NCI-H524 treated with DMSO at 0.1 percent for 48 hours (cell line): ENCODE measurements around the gene LRAT.
"Not testable (repeated sequence)": the region's sequence is repeated elsewhere in the genome, so short reads cannot be mapped to it uniquely, and the experiment has no call there.

Experiments used
- DNase-seq: peaks from one replicate; lab custom pipeline; 2025; lab: John Stamatoyannopoulos, UW

LRAT gene

DNA sequence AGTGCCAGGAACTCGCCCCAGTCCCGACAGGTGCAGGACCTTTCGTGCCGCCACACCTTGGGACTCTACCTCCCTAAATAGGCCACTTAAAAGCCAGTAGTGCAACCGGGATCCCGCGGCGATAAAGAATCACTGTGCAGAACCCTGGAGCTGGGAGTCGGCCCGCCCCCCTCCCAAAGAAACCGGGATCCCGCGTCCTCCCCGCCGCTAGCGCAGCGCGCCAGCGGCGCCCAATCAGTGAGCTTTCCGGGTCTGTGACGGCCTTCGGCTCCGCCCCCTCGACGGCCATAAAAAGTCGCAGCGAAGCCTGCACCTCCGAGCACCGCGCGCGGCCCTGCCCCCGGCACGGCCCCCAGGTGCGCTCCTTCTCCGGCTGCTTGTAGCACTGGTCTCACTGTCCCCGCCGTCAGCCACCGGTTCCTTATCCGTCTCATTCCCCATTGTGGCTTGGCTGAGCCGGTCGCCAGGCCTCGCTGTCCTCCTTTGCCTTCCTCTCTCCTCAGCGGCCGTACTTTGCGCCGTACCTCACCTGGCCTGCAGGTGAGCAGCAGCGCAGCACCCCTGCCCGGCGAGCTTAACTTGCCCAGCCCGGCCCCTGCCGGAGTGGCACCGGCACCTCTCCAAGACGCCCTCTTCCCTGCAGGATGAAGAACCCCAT is at the start of gene LRAT:
TSS of gene LRAT (plus strand) at position 318 of the 658 bp plus-strand sequence. CDS start at position 645, 327 bp downstream.
- DNase-seq: no peak

DNA sequence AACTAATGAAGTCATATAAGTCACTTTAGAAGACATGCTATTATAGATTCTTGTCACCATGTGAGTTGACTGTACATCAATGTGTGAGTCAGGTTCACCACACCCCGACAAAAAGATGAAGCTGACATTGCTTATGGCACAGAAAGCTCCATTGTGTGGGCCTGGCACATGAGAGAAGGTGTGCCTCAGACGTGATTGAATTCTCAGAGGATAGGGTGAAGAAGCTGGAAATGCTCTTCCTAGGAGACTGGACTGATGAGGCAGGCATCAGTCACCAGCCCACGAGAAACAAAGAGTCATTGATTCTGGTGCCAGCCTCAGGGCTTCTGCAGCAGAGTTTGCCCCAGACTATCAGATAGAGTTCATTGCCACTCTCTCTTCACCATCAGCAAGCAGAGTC is 35.9 kb upstream of the LRAT start:
- no peak for DNase-seq

DNA sequence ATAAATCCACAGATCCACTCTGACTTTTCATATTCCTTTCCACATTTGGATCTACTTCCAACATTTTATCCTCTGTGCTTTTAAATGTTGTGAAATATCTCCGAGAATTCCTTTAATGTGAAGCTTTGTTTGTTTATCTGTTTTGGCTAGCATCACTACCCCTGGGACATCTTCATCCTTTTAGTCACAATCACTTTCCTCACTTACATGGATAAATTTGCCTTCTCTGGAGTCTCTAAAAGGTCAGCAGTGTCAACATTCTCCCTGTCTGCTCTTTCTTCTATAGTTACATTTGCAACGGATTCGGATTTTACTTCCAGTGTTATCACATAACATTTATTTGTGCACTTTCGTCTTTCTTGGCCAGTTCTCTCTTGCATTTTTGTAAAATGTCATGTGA is 34.2 kb upstream of the LRAT start:
- DNase-seq: no peak

DNA sequence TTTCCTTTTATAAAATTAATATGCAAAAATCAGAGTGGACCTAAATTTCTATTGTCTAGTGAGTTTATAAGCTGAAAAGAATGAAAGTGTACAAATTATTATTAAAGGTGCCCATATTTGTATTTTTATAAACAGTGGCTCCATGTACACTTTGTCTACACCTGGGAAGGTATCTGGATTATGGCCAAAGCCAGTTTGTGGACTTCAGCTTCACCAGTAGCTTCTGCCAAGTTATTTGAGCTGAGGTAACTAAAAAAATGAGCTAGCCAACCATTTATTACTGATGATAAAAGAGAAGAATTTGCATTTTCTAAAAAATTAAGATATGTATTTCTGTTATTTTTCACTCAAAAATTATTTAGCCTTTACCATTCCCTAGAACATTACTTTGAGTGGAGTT is 32.3 kb upstream of the LRAT start:
- no peak for DNase-seq

DNA sequence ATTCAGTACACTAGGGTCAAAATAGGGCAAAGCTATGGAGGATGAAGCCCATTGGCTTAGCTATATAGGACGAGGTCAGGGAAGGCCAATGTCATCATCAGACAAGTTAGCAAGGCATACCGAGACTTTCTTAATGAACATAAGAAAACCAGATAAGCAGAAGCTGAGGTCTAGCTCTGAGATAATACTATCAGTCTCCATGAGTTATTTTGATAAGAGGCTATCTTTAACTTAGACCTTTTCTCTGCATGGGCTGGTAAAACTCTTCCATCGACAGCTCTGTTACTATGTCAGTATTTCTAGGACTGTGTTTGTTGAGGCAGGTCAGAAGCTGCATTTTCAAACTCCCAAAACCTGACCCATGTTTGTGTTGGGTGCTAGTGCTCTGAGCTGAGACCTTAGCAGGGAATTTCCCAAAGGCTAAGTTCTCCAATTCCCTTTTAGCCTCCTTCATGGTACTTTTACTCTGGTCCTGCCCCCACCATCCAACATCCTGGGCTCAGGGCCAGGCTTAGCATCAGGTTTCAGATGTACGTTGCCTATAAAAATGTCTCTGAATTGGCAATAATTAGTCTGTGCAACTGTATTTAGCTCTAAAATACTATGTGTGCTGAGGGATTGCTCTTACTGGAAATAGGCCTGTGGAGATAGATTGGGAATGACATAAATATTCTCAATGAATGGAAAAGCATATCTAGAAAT is 29.3 kb upstream of the LRAT start:
- DNase-seq: no peak

DNA sequence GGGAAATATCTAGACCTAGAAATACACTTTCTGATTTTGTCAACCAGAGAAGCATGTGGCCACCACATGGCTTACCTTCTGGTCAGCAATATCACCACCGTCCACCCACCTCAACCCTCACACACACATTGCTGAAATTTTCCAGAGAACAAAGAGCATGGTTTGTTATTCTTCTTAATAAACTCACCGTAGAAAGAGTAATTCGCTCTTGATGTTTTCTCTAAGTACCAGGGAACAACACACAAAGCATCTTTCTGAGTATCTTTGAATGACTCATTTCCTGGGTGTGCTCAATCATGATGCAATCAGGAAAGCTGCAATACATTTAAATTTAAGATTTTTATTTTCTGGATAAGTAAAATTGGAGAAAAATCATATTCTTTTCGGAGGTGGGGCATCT is 24.7 kb upstream of the LRAT start:
- no peak for DNase-seq

DNA sequence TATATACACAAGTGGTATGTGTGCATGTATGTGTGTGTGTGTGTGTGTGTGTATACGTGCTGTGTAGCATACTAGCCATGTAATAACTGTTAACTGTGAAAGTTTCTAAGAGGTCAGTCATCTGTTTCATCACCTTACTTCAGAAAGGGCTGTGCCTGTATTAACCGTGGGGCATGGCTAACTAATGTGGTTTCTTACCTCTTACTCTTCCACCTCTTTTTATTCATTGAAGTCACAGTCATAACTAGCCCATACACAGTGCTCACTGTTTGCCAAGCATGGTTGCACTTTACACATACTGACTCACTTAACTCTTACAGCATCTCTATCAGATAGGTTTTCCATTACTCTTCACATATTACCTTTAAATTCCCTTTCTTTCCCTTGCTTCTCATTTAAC is 23.7 kb upstream of the LRAT start:
- DNase-seq: no peak

DNA sequence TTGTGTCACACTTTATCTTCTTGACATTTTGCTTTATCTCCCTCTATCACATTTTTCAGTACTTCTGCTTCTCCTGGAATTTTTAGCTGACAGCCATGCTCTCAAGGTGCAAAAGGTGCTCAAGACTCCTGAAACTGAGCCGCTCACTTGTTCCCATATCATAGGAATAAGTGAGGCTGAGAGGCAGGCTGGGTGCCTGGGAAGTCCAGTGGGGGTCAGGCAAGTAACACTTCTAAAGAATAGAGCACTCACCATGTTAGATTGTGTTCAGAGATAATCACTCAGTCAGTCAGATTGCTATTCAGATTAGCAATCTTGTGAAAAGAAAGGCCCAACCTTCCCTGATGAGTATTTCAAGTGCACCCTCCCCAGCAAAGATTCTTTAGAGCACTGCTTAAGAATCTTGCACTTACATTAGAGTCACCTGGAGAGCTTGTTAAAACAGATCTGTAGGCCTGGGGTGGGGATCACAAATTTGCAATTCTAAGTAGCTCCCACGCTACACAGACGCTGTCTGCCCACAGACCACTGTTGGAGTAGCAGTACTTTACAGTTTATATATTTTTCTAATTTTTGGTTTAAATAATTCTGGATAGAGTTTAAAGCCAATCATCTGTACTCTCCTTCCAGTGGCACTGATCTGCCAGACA is 23.1 kb upstream of the LRAT start:
- DNase-seq: no peak

DNA sequence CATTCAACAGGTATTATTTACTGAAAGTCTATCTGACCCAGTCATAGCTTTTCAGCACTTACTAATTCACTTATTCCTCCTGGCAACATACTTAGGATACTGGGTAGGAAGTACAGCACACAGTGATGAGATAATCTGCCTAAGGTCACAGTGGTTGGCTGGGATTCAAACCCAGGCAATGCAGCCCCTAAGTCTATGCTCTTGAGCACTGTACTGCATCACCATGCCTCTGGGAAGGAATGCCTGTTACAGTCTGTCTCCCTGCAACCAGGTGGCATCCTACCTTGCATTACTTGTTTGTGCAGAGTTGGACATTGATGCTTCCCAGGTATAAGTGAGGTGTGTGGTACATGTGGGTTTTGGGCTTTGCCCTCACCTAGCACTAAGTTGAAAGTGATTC is 21.5 kb upstream of the LRAT start:
- DNase-seq: no peak

DNA sequence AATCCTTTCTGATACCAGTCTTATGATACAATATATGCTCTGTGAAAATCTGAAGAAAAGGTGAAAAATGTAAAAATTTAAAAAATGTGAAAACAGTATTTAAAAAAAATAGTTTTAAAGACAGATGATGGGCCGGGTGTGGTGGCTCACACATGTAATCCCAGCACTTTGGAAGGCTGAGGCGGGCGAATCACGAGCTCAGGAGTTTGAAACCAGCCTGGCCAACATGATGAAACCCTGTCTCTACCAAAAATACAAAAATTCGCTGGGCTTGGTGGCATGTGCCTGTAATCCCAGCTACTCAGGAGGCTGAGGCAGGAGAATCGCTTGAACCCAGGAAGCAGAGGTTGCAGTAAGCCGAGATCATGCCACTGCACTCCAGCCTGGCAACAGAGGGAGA is 20.2 kb upstream of the LRAT start:
- DNase-seq: not testable (repeated sequence)

DNA sequence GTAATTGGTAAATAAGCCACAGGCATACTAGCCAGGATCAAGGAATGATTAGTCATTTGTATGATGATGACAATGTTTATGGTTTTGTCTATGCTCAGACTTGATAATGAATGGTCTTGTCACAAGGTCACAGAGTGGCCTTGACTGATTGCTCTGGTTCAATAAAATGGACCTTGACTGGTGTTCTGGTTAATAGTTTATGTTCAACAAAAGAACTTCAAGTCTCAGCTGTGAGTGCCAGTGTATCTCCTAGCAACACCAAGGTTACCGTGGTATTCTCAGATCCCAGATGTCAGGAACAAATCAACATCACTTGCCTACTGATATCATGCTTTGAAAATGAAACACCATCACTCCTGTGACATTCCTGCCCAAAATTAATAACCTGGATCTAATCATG is 16.3 kb upstream of the LRAT start:
- DNase-seq: no peak

DNA sequence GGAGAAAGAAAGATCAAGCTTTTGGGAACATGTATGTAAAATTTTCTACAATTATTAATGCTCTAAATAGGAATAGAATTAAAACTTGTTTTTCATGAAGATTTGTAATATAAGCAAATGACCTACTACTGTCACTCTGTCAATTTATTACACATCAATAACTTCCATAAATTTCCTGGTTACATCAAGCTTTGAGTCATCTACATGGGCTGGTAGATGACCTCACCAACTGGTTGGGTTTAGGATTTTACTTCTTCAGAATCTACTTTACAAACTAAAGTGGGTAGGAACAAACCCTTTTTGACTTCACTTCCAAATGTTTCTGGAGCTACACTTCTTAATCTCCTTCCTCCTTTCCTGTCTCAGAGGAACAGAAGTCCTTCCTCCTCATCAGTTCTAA is 12.0 kb upstream of the LRAT start:
- DNase-seq: no peak

DNA sequence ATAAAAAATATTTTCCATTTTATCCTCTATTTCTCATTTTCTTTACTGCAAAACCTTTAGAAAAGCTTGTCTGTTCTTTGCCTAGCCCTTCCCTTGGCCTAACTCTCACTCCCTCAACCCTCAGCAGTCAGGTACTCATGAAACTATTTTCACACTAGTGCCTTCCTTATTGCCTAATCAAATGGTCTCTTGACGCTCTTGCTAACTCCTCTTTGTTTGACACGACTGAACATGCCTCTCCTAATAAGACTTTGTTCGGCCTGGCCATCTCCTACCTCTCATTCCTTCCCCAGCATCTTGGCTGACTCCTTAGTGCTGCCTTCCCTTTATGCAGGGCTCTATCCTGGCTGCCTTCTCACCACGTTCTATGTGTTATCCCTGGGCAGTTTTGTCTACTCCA is 11.1 kb upstream of the LRAT start:
- no peak for DNase-seq

DNA sequence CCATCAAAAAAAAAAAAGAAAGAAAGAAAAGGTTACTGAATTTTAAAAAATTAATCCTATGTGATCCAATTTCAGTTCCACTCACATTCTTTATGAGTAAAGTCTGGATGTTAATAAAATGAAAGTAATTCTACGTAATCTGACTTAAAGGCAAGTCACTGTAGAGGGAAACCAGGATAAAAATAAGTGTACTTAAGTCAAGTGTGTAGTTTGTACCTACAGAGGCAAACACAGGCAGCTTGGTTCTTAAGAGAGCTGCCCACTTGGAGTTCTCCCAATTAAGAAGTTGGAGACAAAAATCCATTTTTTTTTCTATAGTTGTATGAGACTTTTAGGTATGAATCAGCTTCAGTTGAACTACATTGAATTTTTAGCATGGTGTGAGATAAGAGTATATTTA is 7.0 kb upstream of the LRAT start:
- DNase-seq: no peak

DNA sequence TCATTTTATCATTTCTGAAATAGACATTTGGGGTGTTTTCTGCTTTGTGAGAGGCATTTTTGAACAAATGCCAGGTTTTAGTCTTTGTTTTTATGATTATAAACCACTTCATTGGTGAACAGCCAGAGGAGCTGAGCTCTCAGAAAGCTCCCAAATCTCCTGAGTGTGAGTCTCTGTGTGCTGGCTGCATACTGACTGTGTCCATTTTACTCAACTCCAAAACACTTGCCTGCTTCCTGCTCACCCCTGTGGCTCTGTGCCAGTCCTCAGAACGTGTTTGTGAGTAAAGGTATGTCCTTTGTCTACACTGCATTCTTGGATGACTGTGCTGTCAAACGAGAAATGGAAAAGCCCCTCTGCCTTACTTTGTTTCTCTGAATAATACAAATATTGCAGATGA is 5.4 kb upstream of the LRAT start:
- DNase-seq: no peak

DNA sequence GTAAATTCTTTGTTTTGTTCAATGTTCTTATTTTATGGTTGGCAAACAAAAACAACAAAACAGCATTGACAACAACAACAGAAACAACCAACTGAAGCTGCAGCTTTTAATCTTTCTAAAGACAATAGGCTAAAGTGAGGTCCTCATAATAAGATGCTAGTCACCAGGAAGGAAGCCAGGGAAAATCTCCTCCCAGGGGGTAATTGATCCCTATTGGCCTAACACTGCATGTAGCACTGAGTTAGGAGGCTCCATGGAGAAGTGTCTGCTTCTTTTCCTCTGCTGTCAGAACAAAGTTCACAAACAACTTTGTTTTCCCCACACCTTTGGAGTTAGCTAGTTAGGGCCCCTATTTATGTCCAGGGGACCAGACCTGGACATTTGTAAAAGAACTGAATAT is 4.7 kb upstream of the LRAT start:
- DNase-seq: no peak

DNA sequence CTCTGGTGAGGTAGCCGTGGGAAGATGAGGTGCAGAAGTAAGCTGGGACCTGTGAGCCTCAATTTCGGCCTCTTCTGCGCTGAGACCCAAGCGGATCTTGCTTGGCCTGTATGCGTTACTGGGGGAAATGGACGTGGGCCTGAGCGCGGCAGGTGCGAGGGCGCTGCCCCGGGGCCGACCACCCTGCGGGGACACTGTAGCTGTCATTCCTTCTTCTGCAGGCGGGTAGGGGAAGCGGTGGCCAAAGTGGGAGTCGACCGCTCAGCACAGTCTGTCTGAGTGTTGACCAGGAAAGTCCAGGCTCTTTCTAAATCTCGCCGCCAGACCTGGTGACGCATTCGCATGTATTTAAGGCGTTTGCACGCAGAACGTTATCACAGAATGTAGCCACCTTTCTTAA is 3.3 kb upstream of the LRAT start:
- DNase-seq: no peak

DNA sequence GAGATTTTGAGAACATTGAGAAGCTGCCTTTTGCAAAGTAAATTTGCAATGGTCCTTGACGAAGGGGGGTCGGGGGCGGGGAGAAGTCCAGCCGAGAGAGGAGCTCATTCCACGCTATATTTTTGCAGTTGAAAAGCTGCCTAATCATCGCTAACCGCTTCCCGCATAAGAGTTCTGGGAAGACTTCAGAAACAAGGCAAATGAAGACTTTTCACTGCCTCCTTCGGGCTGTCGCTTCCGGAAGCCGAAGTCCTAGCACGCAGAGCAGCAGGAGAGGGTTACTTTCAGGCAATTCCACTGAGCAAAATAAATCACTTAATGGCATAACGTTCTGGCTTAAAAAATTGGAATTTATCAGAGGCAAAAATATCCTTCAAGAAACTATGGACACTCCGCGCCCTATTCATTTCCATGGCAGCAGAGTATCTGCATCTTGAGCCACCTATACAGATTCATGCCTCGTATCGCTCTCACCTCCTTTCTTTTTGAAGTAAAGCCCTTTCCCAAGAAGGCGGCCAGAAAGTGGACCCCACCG is 2.6 kb upstream of the LRAT start:
- DNase-seq: no peak

DNA sequence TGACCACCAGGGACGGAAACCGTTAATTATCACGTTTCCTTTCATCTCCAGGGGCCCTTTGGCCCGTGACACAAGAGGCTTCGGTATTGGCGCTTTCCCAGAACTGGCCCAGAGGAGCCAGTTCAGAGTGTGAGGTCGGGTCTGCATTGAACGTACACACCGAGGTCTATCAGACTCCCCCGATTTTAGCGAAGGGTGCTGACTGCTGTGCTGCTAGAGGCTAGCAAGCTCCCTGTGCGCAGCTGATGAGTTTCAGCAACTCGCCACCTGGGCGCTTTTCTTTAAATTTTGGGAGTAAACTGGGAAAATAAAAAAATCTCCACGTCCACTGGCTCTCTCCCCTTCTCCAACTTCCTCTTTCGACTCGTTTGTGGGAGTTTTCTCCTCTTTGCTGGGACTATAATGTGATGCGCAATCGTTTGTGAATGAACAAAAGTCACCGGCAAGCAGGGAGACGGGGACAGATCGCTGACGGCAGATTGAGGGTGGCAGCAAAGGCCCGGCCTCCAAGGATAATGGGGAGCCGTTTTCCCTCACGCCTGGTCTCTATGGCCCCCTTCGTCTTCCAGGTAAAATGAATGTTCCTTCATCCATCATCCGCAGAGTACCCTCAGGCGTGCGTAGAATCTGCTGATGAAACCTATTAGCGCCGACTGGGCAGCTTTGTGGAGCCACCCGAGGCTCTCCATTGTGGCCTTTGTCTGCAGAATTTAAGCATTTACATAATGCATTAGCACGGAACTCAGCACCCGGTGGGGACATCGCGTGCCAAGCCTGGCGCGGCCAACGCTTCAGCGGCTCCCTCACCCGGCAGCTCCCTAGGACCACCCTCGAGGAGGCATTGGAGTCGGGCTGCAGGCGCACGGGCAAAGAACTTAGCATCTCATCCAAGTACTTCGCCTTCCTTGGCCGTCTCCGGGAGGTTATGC is 1.6 kb upstream of the LRAT start:
- no peak for DNase-seq

DNA sequence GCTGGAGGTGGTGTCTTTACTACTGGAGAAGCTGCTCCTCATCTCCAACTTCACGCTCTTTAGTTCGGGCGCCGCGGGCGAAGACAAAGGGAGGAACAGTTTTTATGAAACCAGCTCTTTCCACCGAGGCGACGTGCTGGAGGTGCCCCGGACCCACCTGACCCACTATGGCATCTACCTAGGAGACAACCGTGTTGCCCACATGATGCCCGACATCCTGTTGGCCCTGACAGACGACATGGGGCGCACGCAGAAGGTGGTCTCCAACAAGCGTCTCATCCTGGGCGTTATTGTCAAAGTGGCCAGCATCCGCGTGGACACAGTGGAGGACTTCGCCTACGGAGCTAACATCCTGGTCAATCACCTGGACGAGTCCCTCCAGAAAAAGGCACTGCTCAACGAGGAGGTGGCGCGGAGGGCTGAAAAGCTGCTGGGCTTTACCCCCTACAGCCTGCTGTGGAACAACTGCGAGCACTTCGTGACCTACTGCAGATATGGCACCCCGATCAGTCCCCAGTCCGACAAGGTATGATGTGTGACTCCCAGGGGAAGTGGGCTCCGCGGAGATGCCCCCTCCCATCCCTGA is 634 bp downstream of the LRAT start:
- DNase-seq: no peak

DNA sequence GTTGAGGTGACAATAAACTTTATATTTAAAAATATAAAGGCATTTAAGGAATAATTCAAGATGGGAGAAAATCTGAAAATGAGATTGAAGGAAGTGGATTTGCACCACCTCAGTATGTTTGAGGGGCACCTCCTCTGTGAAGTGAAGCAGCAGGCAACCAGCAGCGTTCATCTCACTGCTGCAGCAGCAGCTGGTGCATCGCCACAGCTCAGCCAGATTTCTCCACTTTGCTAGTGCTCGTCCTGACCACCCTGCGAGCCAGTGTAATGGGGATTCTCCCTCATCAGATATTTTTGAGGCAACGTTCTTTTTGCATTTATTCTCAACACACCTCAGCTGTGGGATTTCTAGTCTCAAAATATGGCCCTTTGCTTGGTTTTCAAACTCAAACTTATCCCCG is 13.9 kb downstream of the LRAT start:
- DNase-seq: no peak

DNA sequence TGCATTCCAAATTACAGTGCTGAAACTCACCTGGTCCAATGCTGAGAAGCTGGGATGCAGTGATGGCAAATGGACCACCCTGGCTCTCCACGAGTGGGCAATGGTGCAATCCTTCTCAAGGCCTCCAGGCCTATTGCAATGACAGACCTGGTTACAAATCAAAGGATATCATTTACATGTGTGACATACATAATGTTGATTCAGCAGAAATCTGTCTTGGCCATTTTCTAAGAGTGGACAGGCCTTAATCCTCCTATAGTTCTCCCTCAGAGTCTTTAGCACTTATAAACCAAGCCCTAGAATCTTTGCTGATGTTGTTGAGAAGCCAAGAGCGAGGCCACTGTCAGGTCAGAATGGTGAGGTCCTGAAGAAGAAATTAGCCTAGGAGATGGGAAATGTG is 17.1 kb downstream of the LRAT start:
- DNase-seq: no peak
